Fibroblast of lung (primary cell): Measurements from ENCODE around the gene TTLL11. TPM values are rescaled to one million over a fixed set of nuclear protein-coding genes. Genes with fewer than 3 reads are reported as not detected.

Source experiments
- DNase-seq, 2 donors: peaks; one replicate each; pipeline versions ENCODE4 v3.0.0 to v3.0.0-alpha.2; 2010; ENCODE audit warnings: low read depth in 2 of 2
- H2AFZ ChIP-seq: 2 replicates; pipeline ENCODE4 v1.5.1; 2012; ENCODE audit warnings: low read length, control low read depth, inconsistent platforms
- H3K27ac ChIP-seq: 2 replicates; pipeline ENCODE4 v1.5.1; 2011; ENCODE audit warnings: low read length, control low read depth; ENCODE audit not compliant: insufficient read depth
- H3K27me3 ChIP-seq: 2 replicates; pipeline ENCODE4 v1.5.1; 2011; ENCODE audit warnings: mild to moderate bottlenecking, low read length; ENCODE audit not compliant: control insufficient read depth, insufficient read depth
- H3K36me3 ChIP-seq: 2 replicates; pipeline ENCODE4 v1.5.1; 2011; ENCODE audit warnings: low read length; ENCODE audit not compliant: control insufficient read depth, insufficient read depth
- H3K4me1 ChIP-seq: 2 replicates; pipeline ENCODE4 v1.5.1; 2011; ENCODE audit warnings: low read length; ENCODE audit not compliant: control insufficient read depth, insufficient read depth; ENCODE audit errors: extremely low read depth
- H3K4me2 ChIP-seq: 2 replicates; pipeline ENCODE4 v1.5.1; 2011; ENCODE audit warnings: low read length, control low read depth; ENCODE audit not compliant: insufficient read depth; ENCODE audit errors: extremely low read depth
- H3K4me3 ChIP-seq, 4 experiments: fragments of 200-600 bp in 1 of 4; sonication (generic) in 1 of 4; replicated peaks in 1 of 4; 2 replicates each; pipeline ENCODE4 v1.5.1; 2011 to 2016; ENCODE audit warnings: low read length in 4 of 4, low read depth in 3 of 4, mild to moderate bottlenecking in 3 of 4, control low read depth in 2 of 4, inconsistent platforms in 1 of 4, mixed read lengths in 1 of 4; ENCODE audit not compliant: insufficient read depth in 1 of 4; ENCODE audit errors: control extremely low read depth in 1 of 4
- H3K79me2 ChIP-seq: 2 replicates; pipeline ENCODE4 v1.5.1; 2012; ENCODE audit warnings: mild to moderate bottlenecking, low read length, inconsistent platforms; ENCODE audit not compliant: control insufficient read depth, insufficient read depth
- H3K9ac ChIP-seq: 2 replicates; pipeline ENCODE4 v1.5.1; 2011; ENCODE audit warnings: mild to moderate bottlenecking, low read length, control low read depth; ENCODE audit not compliant: insufficient read depth
- H3K9me3 ChIP-seq: 2 replicates; pipeline ENCODE4 v1.5.1; 2012; ENCODE audit warnings: low read depth, low read length; ENCODE audit not compliant: control insufficient read depth, insufficient read depth
- H4K20me1 ChIP-seq: 2 replicates; pipeline ENCODE4 v1.5.1; 2011; ENCODE audit warnings: low read length; ENCODE audit not compliant: control insufficient read depth, insufficient read depth; ENCODE audit errors: extremely low read depth
- CTCF ChIP-seq, 2 donors: IDR thresholded peaks in 1 of 2; conservative IDR thresholded peaks in 1 of 2; 1 replicate in 1 of 2; 2 replicates in 1 of 2; pipeline ENCODE4 v1.5.1; 2011 to 2012; ENCODE audit warnings: low read length in 2 of 2, control low read depth in 1 of 2, inconsistent platforms in 1 of 2, low read depth in 1 of 2, mild to moderate bottlenecking in 1 of 2
- EZH2 ChIP-seq: IDR thresholded peaks from 2 replicates; pipeline ENCODE4 v1.5.1; 2012; ENCODE audit warnings: low read length, control low read depth, mild to moderate bottlenecking; ENCODE audit errors: missing control alignments
- polyA plus RNA-seq, 2 donors: library from polyadenylated mRNA; depleted of rRNA in 1 of 2; stranded (reverse) in 1 of 2; unstranded in 1 of 2; fragments of >200 nt; gene quantifications; 2 replicates each; pipeline ENCODE4 v1.2.1, GENCODE V29; 2011 to 2012; ENCODE audit warnings: missing spikeins in 1 of 2
- total RNA-seq: library from RNA; depleted of rRNA; stranded (reverse); fragments of >200 nt; gene quantifications from 2 replicates; pipeline ENCODE4 v1.2.1, GENCODE V29; 2014

TTLL11 gene
- total and polyA plus RNA-seq, 2 donors (not counting 1 experiment from before 2014, with no cell fraction given): 3.9 to 4.8 TPM

DNA sequence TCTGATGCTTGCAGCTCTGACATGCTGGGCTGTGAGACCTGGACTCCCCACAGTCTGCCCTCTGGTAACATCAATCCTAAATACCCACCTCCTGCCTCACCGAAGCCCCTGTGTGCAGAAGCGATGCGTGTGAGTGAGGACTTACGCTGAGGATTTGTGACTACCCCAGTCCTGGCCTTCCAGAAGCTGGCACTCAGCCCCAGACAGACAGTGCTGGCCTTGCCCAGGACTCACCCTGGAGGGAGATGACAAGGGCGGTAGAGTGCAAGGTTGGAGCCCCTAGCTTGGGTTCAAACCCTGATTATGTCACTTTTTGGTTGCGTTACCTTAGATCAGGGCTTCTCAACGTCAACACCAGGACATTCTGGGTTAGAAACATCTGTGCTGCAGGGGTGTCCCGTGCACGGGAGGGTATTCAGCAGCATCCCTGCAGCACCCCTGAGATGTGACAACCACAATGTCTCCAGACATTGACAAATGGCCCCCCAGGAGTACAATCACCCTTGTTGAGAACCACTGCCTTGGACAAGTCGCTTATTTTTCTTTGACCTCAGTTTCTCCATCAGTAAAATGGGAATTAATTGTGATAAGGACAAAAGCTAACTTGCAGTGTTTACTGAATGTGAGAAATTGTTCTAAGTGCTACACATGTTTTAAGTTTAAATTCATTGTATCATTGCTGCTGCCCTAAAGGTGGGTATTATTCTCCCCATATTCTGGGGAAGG lies 23.5 kb upstream of the TTLL11 start:
- H3K4me1 ChIP-seq: no peaks in the 10 kb centered on the region
- no peaks in the 10 kb centered on the region for H3K9me3 ChIP-seq
- TF ChIP-seq CTCF (conservative IDR thresholded peaks at IDR 0.05 in 1 of 2, IDR thresholded peaks at IDR 0.05 in 1 of 2; ENCODE audit: low read depth in 1 of 2, low read length in 2 of 2): no peak
- TF ChIP-seq EZH2: no peak
- H2AFZ ChIP-seq: no peak overlapping the region
- H3K9ac ChIP-seq: no peak overlapping the region
- no peaks in the 10 kb centered on the region for H4K20me1 ChIP-seq
- no peak overlapping the region for H3K4me3 ChIP-seq
- H3K36me3 ChIP-seq: no peaks in the 10 kb centered on the region
- H3K27ac ChIP-seq: no peak overlapping the region
- H3K27me3 ChIP-seq: peaks cover 16% of the 10 kb centered on the region
- H3K4me2 ChIP-seq: no peak overlapping the region
- H3K79me2 ChIP-seq: no peaks in the 10 kb centered on the region
- DNase-seq: no peak

DNA sequence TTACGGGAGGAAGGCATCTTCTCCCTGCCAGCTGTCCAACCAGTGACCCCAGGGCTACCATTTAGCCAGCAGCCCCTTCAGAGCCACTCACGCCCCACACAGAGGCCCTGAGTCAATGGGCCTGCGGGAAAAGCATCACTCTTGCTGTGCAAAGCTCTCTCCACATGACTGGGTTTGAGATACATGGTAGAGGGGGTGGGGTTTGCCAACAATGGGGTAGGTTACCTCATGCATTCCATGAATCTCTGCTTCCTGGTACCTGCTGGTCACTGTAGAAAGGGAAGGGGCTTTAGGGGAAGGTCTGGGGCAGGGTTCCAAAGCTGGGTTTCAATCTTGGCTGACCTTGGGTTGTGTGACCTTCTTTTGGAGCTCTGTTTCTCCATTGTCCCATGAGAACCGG lies 22.9 kb upstream of the TTLL11 start:
- Histone ChIP-seq H3K36me3 (no peaks in the 10 kb centered on the region), H3K79me2 (no peaks in the 10 kb centered on the region), H3K27ac (no peak overlapping the region), H3K4me2 (no peak overlapping the region), H2AFZ (no peak overlapping the region), H3K4me1 (no peaks in the 10 kb centered on the region), H3K27me3 (peaks cover 16% of the 10 kb centered on the region), H3K4me3 (no peak overlapping the region), H4K20me1 (no peaks in the 10 kb centered on the region), H3K9me3 (no peaks in the 10 kb centered on the region), H3K9ac (no peak overlapping the region)
- no peak for DNase-seq
- TF ChIP-seq CTCF (conservative IDR thresholded peaks at IDR 0.05 in 1 of 2, IDR thresholded peaks at IDR 0.05 in 1 of 2; ENCODE audit: low read depth in 1 of 2, low read length in 2 of 2) (no peak), EZH2 (no peak)

- Histone ChIP-seq H3K27ac (no peak overlapping the region), H3K9me3 (no peaks in the 10 kb centered on the region), H2AFZ (no peak overlapping the region), H3K4me1 (no peaks in the 10 kb centered on the region), H3K79me2 (no peaks in the 10 kb centered on the region), H3K27me3 (peaks cover 16% of the 10 kb centered on the region), H3K36me3 (no peaks in the 10 kb centered on the region), H3K9ac (no peak overlapping the region), H4K20me1 (no peaks in the 10 kb centered on the region), H3K4me3 (no peak overlapping the region), H3K4me2 (no peak overlapping the region)
- TF ChIP-seq EZH2: no peak
- no peak for TF ChIP-seq CTCF (conservative IDR thresholded peaks at IDR 0.05 in 1 of 2, IDR thresholded peaks at IDR 0.05 in 1 of 2; ENCODE audit: low read depth in 1 of 2, low read length in 2 of 2)
- DNase-seq: no peak
These were observed 22.3 kb upstream of the TTLL11 start for GRCh38 chr9:122115176-122116035.
